Common myeloid progenitor, CD34-positive (primary cell): Measurements from ENCODE around the gene HRG.
A peak's percentile ranks its signal among the peaks of the same experiment; 100 is the strongest.

Source experiments
- CTCF ChIA-PET: fragments of 350-600 bp; sonication (Branson Sonifier 250); formaldehyde crosslinking; loops from one replicate; lab custom pipeline; 2021; ENCODE audit warnings: antibody characterized with exemption; lab: Charles Lee
- POLR2A ChIA-PET: fragments of 350-600 bp; sonication (Branson Sonifier 250); formaldehyde crosslinking; loops from one replicate; lab custom pipeline; 2021; ENCODE audit warnings: antibody characterized with exemption; lab: Charles Lee
- DNase-seq, 3 donors: peaks; one replicate each; pipeline versions ENCODE4 v3.0.0 to v3.0.0-alpha.2; 2013
- H3K27ac ChIP-seq, 2 experiments: 1 replicate in 1 of 2; 2 replicates in 1 of 2; pipeline ENCODE4 v1.7.0; 2013; ENCODE audit warnings: inconsistent platforms in 2 of 2, low read length in 2 of 2, mild to moderate bottlenecking in 2 of 2, low read depth in 1 of 2, moderate library complexity in 1 of 2; ENCODE audit not compliant: severe bottlenecking in 2 of 2, insufficient read depth in 1 of 2, poor library complexity in 1 of 2
- H3K27me3 ChIP-seq, 5 experiments: replicated peaks in 2 of 5; 1 replicate in 3 of 5; 2 replicates in 2 of 5; pipeline versions ENCODE4 v1.6.1 to v1.7.0; 2013; ENCODE audit warnings: low read length in 4 of 5, mild to moderate bottlenecking in 2 of 5, moderate library complexity in 2 of 5, inconsistent platforms in 1 of 5; ENCODE audit not compliant: insufficient read depth in 5 of 5, control insufficient read depth in 4 of 5
- H3K36me3 ChIP-seq, 4 experiments: 1 replicate in 2 of 4; 2 replicates in 2 of 4; pipeline versions ENCODE4 v1.6.1 to v1.7.0; 2013; ENCODE audit warnings: low read length in 3 of 4, control low read depth in 1 of 4, mild to moderate bottlenecking in 1 of 4; ENCODE audit not compliant: control insufficient read depth in 4 of 4, insufficient read depth in 4 of 4
- H3K4me1 ChIP-seq, 4 experiments: 1 replicate in 3 of 4; 2 replicates in 1 of 4; pipeline versions ENCODE4 v1.6.1 to v1.7.1; 2013; ENCODE audit warnings: low read length in 3 of 4, mild to moderate bottlenecking in 3 of 4, control low read depth in 1 of 4, inconsistent platforms in 1 of 4, moderate library complexity in 1 of 4; ENCODE audit not compliant: control insufficient read depth in 4 of 4, insufficient read depth in 4 of 4; ENCODE audit errors: control extremely low read depth in 1 of 4
- H3K4me3 ChIP-seq, 7 experiments: 1 replicate in 4 of 7; 2 replicates in 3 of 7; pipeline versions ENCODE4 v1.5.1 to v1.7.0; 2013; ENCODE audit warnings: mild to moderate bottlenecking in 7 of 7, low read length in 6 of 7, moderate library complexity in 6 of 7, inconsistent platforms in 2 of 7, low read depth in 2 of 7, control low read depth in 1 of 7; ENCODE audit not compliant: insufficient read depth in 4 of 7, control insufficient read depth in 1 of 7; ENCODE audit errors: extremely low read depth in 1 of 7
- H3K9me3 ChIP-seq, 5 experiments: 1 replicate in 4 of 5; 2 replicates in 1 of 5; pipeline versions ENCODE4 v1.6.1 to v1.7.1; 2013; ENCODE audit warnings: low read length in 4 of 5, mild to moderate bottlenecking in 2 of 5, inconsistent platforms in 1 of 5, low read depth in 1 of 5, moderate library complexity in 1 of 5; ENCODE audit not compliant: control insufficient read depth in 4 of 5, insufficient read depth in 2 of 5; ENCODE audit errors: control extremely low read depth in 1 of 5
- WGBS: methylation state at CpG from one replicate; pipeline ENCODE4 v1.1.5; 2013; ENCODE audit not compliant: insufficient coverage; 5-methylcytosine and 5-hydroxymethylcytosine counted together

The HRG gene

GRCh38 chr3:186664119-186664495, 1.7 kb upstream of the HRG start:
- H3K27me3 ChIP-seq: peaks cover 3 to 10% (median 8%) of the 10 kb centered on the region in 5 experiments
- no peaks in the 10 kb centered on the region for H3K9me3 ChIP-seq
- H3K4me3 ChIP-seq: no peak overlapping the region
- CTCF ChIA-PET: no interaction called here
- POLR2A ChIA-PET: no interaction called here
- DNase-seq: no peak
- H3K36me3 ChIP-seq: no peaks in the 10 kb centered on the region
- H3K27ac ChIP-seq: no peak overlapping the region
- no peaks in the 10 kb centered on the region for H3K4me1 ChIP-seq

GRCh38 chr3:186664506-186664905, 1.3 kb upstream of the HRG start:
- no peak for DNase-seq
- H3K9me3 ChIP-seq: no peaks in the 10 kb centered on the region
- WGBS: 86% methylated on average over 1 of the region's 4 CpGs
- H3K4me1 ChIP-seq: no peaks in the 10 kb centered on the region
- no peak overlapping the region for H3K4me3 ChIP-seq
- H3K36me3 ChIP-seq: no peaks in the 10 kb centered on the region
- ChIA-PET POLR2A (no interaction called here), CTCF (no interaction called here)
- peaks cover 3 to 10% (median 8%) of the 10 kb centered on the region in 5 experiments for H3K27me3 ChIP-seq
- no peak overlapping the region for H3K27ac ChIP-seq

- Histone ChIP-seq H3K27me3 (peaks cover 3 to 12% (median 8%) of the 10 kb centered on the region in 5 experiments), H3K27ac (no peak overlapping the region), H3K36me3 (no peaks in the 10 kb centered on the region), H3K9me3 (no peaks in the 10 kb centered on the region), H3K4me1 (no peaks in the 10 kb centered on the region), H3K4me3 (no peak overlapping the region)
- ChIA-PET POLR2A (no interaction called here), CTCF (interaction anchor here (1.2 kb wide), 1 partner anchor 51 kb away, joined by 4 read pairs; no protein-coding TSS in a partner anchor)
- WGBS: 100% methylated on average over 3 of the region's 6 CpGs
- DNase-seq: no peak
Observed at GRCh38 chr3:186668426-186668825, 2.6 kb downstream of the HRG start.

GRCh38 chr3:186669378-186670084, 3.7 kb downstream of the HRG start:
- Histone ChIP-seq H3K4me1 (no peaks in the 10 kb centered on the region), H3K4me3 (no peak overlapping the region), H3K27me3 (peaks cover 2 to 11% (median 8%) of the 10 kb centered on the region in 5 experiments), H3K27ac (no peak overlapping the region), H3K36me3 (no peaks in the 10 kb centered on the region), H3K9me3 (no peaks in the 10 kb centered on the region)
- POLR2A ChIA-PET: no interaction called here
- CTCF ChIA-PET: no interaction called here
- peak in 1 of 3 donors; percentile 3 for DNase-seq
- 100% methylated on average over 1 of the region's 2 CpGs for WGBS

GRCh38 chr3:186670155-186670554, 4.3 kb downstream of the HRG start:
- ChIA-PET POLR2A (no interaction called here), CTCF (no interaction called here)
- peaks cover 2 to 13% (median 5%) of the 10 kb centered on the region in 5 experiments for H3K27me3 ChIP-seq

DNA sequence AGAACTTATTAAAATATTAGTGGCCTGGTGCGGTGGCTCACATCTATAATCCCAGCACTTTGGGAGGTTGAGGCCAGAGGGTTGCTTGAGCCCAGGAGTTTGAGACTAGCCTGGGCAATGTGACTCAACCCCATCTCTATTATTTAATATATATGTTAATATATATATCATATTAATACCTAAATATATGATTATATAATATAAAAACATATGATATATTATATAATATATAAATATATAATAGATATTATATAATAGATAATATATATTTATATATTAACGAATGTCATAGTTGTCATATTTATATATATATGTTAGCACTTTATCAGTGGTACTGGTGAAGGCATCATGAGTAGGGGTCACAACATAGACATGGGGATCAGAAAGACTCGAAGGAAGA, 5.2 kb downstream of the HRG start:
- H3K27ac ChIP-seq: no peak overlapping the region
- H3K9me3 ChIP-seq: no peaks in the 10 kb centered on the region
- ChIA-PET POLR2A (no interaction called here), CTCF (no interaction called here)
- no peaks in the 10 kb centered on the region for H3K36me3 ChIP-seq
- DNase-seq: no peak
- H3K4me1 ChIP-seq: no peaks in the 10 kb centered on the region
- peaks cover 2 to 12% (median 5%) of the 10 kb centered on the region in 5 experiments for H3K27me3 ChIP-seq
- H3K4me3 ChIP-seq: no peak overlapping the region
- no CpG with 5 or more reads among the region's 3 CpGs for WGBS

More at GRCh38 chr3:186670155-186670554, 4.3 kb downstream of the HRG start:
- Histone ChIP-seq H3K4me3 (no peak overlapping the region), H3K9me3 (no peaks in the 10 kb centered on the region), H3K27ac (no peak overlapping the region), H3K36me3 (no peaks in the 10 kb centered on the region), H3K4me1 (no peaks in the 10 kb centered on the region)
- peak in 1 of 3 donors; percentile 4 for DNase-seq

- H3K36me3 ChIP-seq: no peaks in the 10 kb centered on the region
- peaks cover 1 to 13% (median 6%) of the 10 kb centered on the region in 5 experiments for H3K27me3 ChIP-seq
- no peak overlapping the region for H3K4me3 ChIP-seq
- H3K4me1 ChIP-seq: no peaks in the 10 kb centered on the region
- POLR2A ChIA-PET: no interaction called here
- CTCF ChIA-PET: no interaction called here
- no peaks in the 10 kb centered on the region for H3K9me3 ChIP-seq
- no peak overlapping the region for H3K27ac ChIP-seq
- DNase-seq: no peak
Observed at GRCh38 chr3:186678604-186679003, 12.8 kb downstream of the HRG start.
